Testis (tissue), 3 donors: ENCODE data around the gene MRPL2. TPM values are rescaled to one million over a fixed set of nuclear protein-coding genes. Genes with fewer than 3 reads are reported as not detected.

ENCODE experiments used
- DNase-seq: peaks from one replicate; pipeline ENCODE4 v3.0.0-alpha.2; 2019
- H3K27ac ChIP-seq, 2 donors: fragments of 200-600 bp; sonication (generic); one replicate each; pipeline ENCODE4 v1.5.1; 2019
- H3K27me3 ChIP-seq: fragments of 200-600 bp; sonication (generic); one replicate; pipeline ENCODE4 v1.5.1; 2019
- H3K36me3 ChIP-seq: fragments of 200-600 bp; sonication (generic); one replicate; pipeline ENCODE4 v1.5.1; 2017; ENCODE audit warnings: low read depth; ENCODE audit errors: missing control alignments
- H3K4me1 ChIP-seq: fragments of 200-600 bp; sonication (generic); one replicate; pipeline ENCODE4 v1.5.1; 2019
- H3K4me3 ChIP-seq, 2 donors: fragments of 200-600 bp; sonication (generic); one replicate each; pipeline ENCODE4 v1.5.1; 2017 to 2019
- H3K9me3 ChIP-seq: fragments of 200-600 bp; sonication (generic); one replicate; pipeline ENCODE4 v1.5.1; 2017
- CTCF ChIP-seq, 3 experiments: fragments of 450-650 bp in 2 of 3; fragments of 200-600 bp in 1 of 3; sonication (generic) in 1 of 3; IDR thresholded peaks; one replicate each; pipeline ENCODE4 v1.5.1; 2016 to 2019; ENCODE audit warnings: antibody characterized with exemption in 3 of 3, mild to moderate bottlenecking in 2 of 3, moderate library complexity in 1 of 3
- POLR2A ChIP-seq: fragments of 450-650 bp; IDR thresholded peaks from one replicate; pipeline ENCODE4 v1.6.1; 2017; ENCODE audit warnings: antibody characterized with exemption, mild to moderate bottlenecking, moderate library complexity
- WGBS, 2 donors: methylation state at CpG; one replicate each; pipeline ENCODE4 v1.1.5; 2018; 5-methylcytosine and 5-hydroxymethylcytosine counted together
- intact Hi-C: fragments of 100-400 bp; cut with DNase I; formaldehyde crosslinking; loops from one replicate; pipeline ENCODE4 v1.15.1; 2023; ENCODE audit warnings: low total_unique reads
- polyA plus RNA-seq: library from polyadenylated mRNA; stranded (reverse); fragments of 350-450 nt; fragmentation: Illumina TruSeq; extraction: RNeasy Lipid Tissue Mini Kit (QIAGEN cat#74804); gene quantifications from one replicate; pipeline ENCODE4 v1.2.3, GENCODE V29; 2014; ENCODE audit warnings: low read depth, low replicate concordance; ENCODE audit not compliant: insufficient read depth
- total RNA-seq, 2 donors: library from RNA; depleted of rRNA; stranded (reverse); fragments of >200 nt; gene quantifications; one replicate each; pipeline ENCODE4 v1.2.3, GENCODE V29; 2016

MRPL2 gene
- total and polyA plus RNA-seq, 3 donors from 2014 or later, result 37.2 to 72.8 (median 54.8) TPM

- no peaks in the 10 kb centered on the region for H3K36me3 ChIP-seq
- no peaks in the 10 kb centered on the region for H3K9me3 ChIP-seq
- H3K4me3 ChIP-seq, result peak overlapping the region in 1 of 2 donors; percentile 87
- peaks cover 20% of the 10 kb centered on the region for H3K4me1 ChIP-seq
- intact Hi-C loops, result no loop called here
- no peak for TF ChIP-seq CTCF (IDR thresholded peaks at IDR 0.05)
- no peak for TF ChIP-seq POLR2A
- no peaks in the 10 kb centered on the region for H3K27me3 ChIP-seq
- H3K27ac ChIP-seq, result peak overlapping the region in 1 of 2 donors; percentile 80
- WGBS, 2 donors, result 81 to 87% methylated on average over 9 to 12 of the region's 12 CpGs
- DNase-seq, result no peak
Observed at GRCh38 chr6:43060755-43061633, 1.8 kb upstream of the MRPL2 start.

GRCh38 chr6:43060034-43060754 is 960 bp upstream of the MRPL2 start:
- H3K9me3 ChIP-seq, result no peaks in the 10 kb centered on the region
- peaks cover 20% of the 10 kb centered on the region for H3K4me1 ChIP-seq
- H3K36me3 ChIP-seq, result no peaks in the 10 kb centered on the region
- no peak for TF ChIP-seq CTCF (IDR thresholded peaks at IDR 0.05)
- TF ChIP-seq POLR2A, result no peak
- intact Hi-C loops, result no loop called here
- H3K4me3 ChIP-seq, result peak overlapping the region; percentile 87 to 94
- peak overlapping the region; percentile 80 to 93 for H3K27ac ChIP-seq
- WGBS, 2 donors, result 4 to 5% methylated on average over 15 of the region's 15 CpGs
- no peak for DNase-seq
- no peaks in the 10 kb centered on the region for H3K27me3 ChIP-seq

- H3K4me3 ChIP-seq, result peak overlapping the region; percentile 87 to 94
- DNase-seq, result no peak
- TF ChIP-seq CTCF (IDR thresholded peaks at IDR 0.05), result no peak
- no peak for TF ChIP-seq POLR2A
- intact Hi-C loops, result no loop called here
- 53 to 59% methylated on average over 1 of the region's 1 CpG for WGBS, 2 donors
- H3K27ac ChIP-seq, result peak overlapping the region in 1 of 2 donors; percentile 78
- H3K27me3 ChIP-seq, result no peaks in the 10 kb centered on the region
- H3K4me1 ChIP-seq, result peaks cover 27% of the 10 kb centered on the region
- H3K9me3 ChIP-seq, result no peaks in the 10 kb centered on the region
- no peaks in the 10 kb centered on the region for H3K36me3 ChIP-seq
Observed at GRCh38 chr6:43058531-43058930, 703 bp downstream of the MRPL2 start.

- Histone ChIP-seq H3K9me3 (no peaks in the 10 kb centered on the region), H3K4me1 (peaks cover 36% of the 10 kb centered on the region), H3K36me3 (no peaks in the 10 kb centered on the region), H3K4me3 (no peak overlapping the region), H3K27me3 (no peaks in the 10 kb centered on the region), H3K27ac (no peak overlapping the region)
- intact Hi-C loops, result no loop called here
- no peak for DNase-seq
- 85 to 88% methylated on average over 8 of the region's 8 CpGs for WGBS, 2 donors
- TF ChIP-seq POLR2A (no peak), CTCF (IDR thresholded peaks at IDR 0.05) (no peak)
Observed at GRCh38 chr6:43055966-43056365, 3.3 kb downstream of the MRPL2 start.
